NCI-H524 treated with DMSO at 0.1 percent for 48 hours (cell line): ENCODE measurements around the gene KCNMA1.
"Not testable (repeated sequence)": the region's sequence is repeated elsewhere in the genome, so short reads cannot be mapped to it uniquely, and the experiment has no call there.

Experiments
- DNase-seq: peaks from one replicate; lab custom pipeline; 2025; lab: John Stamatoyannopoulos, UW

The KCNMA1 gene

GRCh38 chr10:77532068-77532467, 105.5 kb downstream of the KCNMA1 start:
- DNase-seq, result no peak

- no peak for DNase-seq
Measured at GRCh38 chr10:77531441-77532001, 106.1 kb downstream of the KCNMA1 start.

GRCh38 chr10:77530011-77530410, 107.6 kb downstream of the KCNMA1 start:
- DNase-seq, result no peak

- DNase-seq, result no peak
Measured at GRCh38 chr10:77529050-77529576, 108.5 kb downstream of the KCNMA1 start.

- DNase-seq, result no peak
Measured at GRCh38 chr10:77527839-77528238, 109.8 kb downstream of the KCNMA1 start.

- DNase-seq, result no peak
Measured at GRCh38 chr10:77526868-77527617, 110.6 kb downstream of the KCNMA1 start.

- no peak for DNase-seq
Measured at GRCh38 chr10:77524281-77524711, 113.3 kb downstream of the KCNMA1 start.

- DNase-seq, result no peak
Measured at GRCh38 chr10:77522268-77522809, 115.3 kb downstream of the KCNMA1 start.

- no peak for DNase-seq
Measured at GRCh38 chr10:77520995-77521394, 116.6 kb downstream of the KCNMA1 start.

- no peak for DNase-seq
Measured at GRCh38 chr10:77520290-77520689, 117.3 kb downstream of the KCNMA1 start.

GRCh38 chr10:77519791-77520190, 117.8 kb downstream of the KCNMA1 start:
- not testable (repeated sequence) for DNase-seq

- no peak for DNase-seq
Measured at GRCh38 chr10:77518910-77519274, 118.7 kb downstream of the KCNMA1 start.

- no peak for DNase-seq
Measured at GRCh38 chr10:77518241-77518909, 119.2 kb downstream of the KCNMA1 start.

- no peak for DNase-seq
Measured at GRCh38 chr10:77516575-77516974, 121.0 kb downstream of the KCNMA1 start.

- no peak for DNase-seq
Measured at GRCh38 chr10:77514870-77515269, 122.7 kb downstream of the KCNMA1 start.

- DNase-seq, result no peak
Measured at GRCh38 chr10:77513781-77514331, 123.8 kb downstream of the KCNMA1 start.

- no peak for DNase-seq
Measured at GRCh38 chr10:77513220-77513619, 124.4 kb downstream of the KCNMA1 start.

- no peak for DNase-seq
Measured at GRCh38 chr10:77512219-77512578, 125.4 kb downstream of the KCNMA1 start.

- no peak for DNase-seq
Measured at GRCh38 chr10:77511498-77512218, 126.0 kb downstream of the KCNMA1 start.

- no peak for DNase-seq
Measured at GRCh38 chr10:77510695-77511094, 126.9 kb downstream of the KCNMA1 start.

- DNase-seq, result no peak
Measured at GRCh38 chr10:77510294-77510693, 127.3 kb downstream of the KCNMA1 start.

- DNase-seq, result no peak
Measured at GRCh38 chr10:77509391-77509790, 128.2 kb downstream of the KCNMA1 start.
